ENCODE measurements around the gene SYNE1.

- TF ChIP-seq CTCF (IDR thresholded peaks at IDR 0.05) (no peak), MAX (IDR thresholded peaks at IDR 0.05) (no peak), EP300 (IDR thresholded peaks at IDR 0.05) (no peak)
Measured at GRCh38 chr6:152364866-152365265, 272.3 kb downstream of the SYNE1 start.

All from A549 (cell line).